K562 (cell line): ENCODE measurements around the gene STXBP6. TPM values are rescaled to one million over a fixed set of nuclear protein-coding genes. Genes with fewer than 3 reads are reported as not detected.

ENCODE experiments used
- ATAC-seq: fragments of 200-7000 bp; cut with Tn5 transposase; 3 replicates; pipeline ENCODE4 v1.9.1; 2020; ENCODE audit warnings: moderate library complexity
- BruUV-seq: library from RNA; stranded (reverse); fragments of 400-500 nt; replicated peaks from 2 replicates; lab custom pipeline; 2021; lab: Mats Ljungman, UMichigan
- CTCF ChIA-PET: fragments of 300-600 bp; formaldehyde crosslinking; extraction: SDS; loops from one replicate; lab custom pipeline; 2021; ENCODE audit warnings: low intra/inter-chr PET ratio; lab: Yijun Ruan, JAX
- POLR2A ChIA-PET: fragments of 300-600, 350-650 bp; sonication (Branson Sonifier 250); formaldehyde crosslinking; extraction: SDS; loops from one replicate; lab custom pipeline; 2021; ENCODE audit warnings: antibody characterized with exemption, inconsistent platforms; lab: Yijun Ruan, JAX
- DNase-seq, 4 experiments: peaks; one replicate each; pipeline versions ENCODE4 v3.0.0 to v3.0.0-alpha.2; 2011 to 2018; ENCODE audit warnings: low spot score in 3 of 4, mixed read lengths in 3 of 4; ENCODE audit errors: extremely low read depth in 1 of 4
- FAIRE-seq: peaks from 2 replicates; lab custom pipeline; 2011; peaks lifted over from hg19 to GRCh38; lab: Jason Lieb, UNC
- H2AFZ ChIP-seq: 2 replicates; pipeline ENCODE4 v1.6.0; 2011; ENCODE audit warnings: low read depth, low read length, control low read depth, inconsistent platforms
- H3K27ac ChIP-seq: fragments of 200-600 bp; 3 replicates; pipeline ENCODE4 v1.8.0; 2011; ENCODE audit warnings: low read depth, mild to moderate bottlenecking, control low read depth, inconsistent platforms, low read length, moderate library complexity, mixed read lengths; ENCODE audit errors: extremely low read depth
- H3K27me3 ChIP-seq, 2 experiments: fragments of 300-600 bp in 1 of 2; 2 replicates in 1 of 2; 3 replicates in 1 of 2; pipeline versions ENCODE4 v1.6.0 to v1.8.0; 2011; ENCODE audit warnings: inconsistent platforms in 2 of 2, low read length in 2 of 2, mild to moderate bottlenecking in 1 of 2, mixed read lengths in 1 of 2, moderate library complexity in 1 of 2; ENCODE audit not compliant: control insufficient read depth in 2 of 2, insufficient read depth in 2 of 2
- H3K36me3 ChIP-seq: fragments of 300-600 bp; 3 replicates; pipeline ENCODE4 v1.8.0; 2011; ENCODE audit warnings: mild to moderate bottlenecking, low read length, inconsistent platforms; ENCODE audit not compliant: control insufficient read depth, insufficient read depth
- H3K4me1 ChIP-seq, 2 experiments: fragments of 200-600 bp in 1 of 2; replicated peaks in 1 of 2; 2 replicates in 1 of 2; 3 replicates in 1 of 2; pipeline versions ENCODE4 v1.5.1 to v1.8.0; 2011; ENCODE audit warnings: inconsistent platforms in 2 of 2, low read length in 2 of 2, mild to moderate bottlenecking in 1 of 2, mixed read lengths in 1 of 2, moderate library complexity in 1 of 2; ENCODE audit not compliant: control insufficient read depth in 2 of 2, insufficient read depth in 2 of 2
- H3K4me2 ChIP-seq: 2 replicates; pipeline ENCODE4 v1.6.1; 2011; ENCODE audit warnings: low read length, control low read depth, inconsistent platforms, mixed read lengths; ENCODE audit not compliant: insufficient read depth
- H3K4me3 ChIP-seq: fragments of 200-600 bp; sonication (generic), shearing (Covaris generic); 2 replicates; pipeline ENCODE4 v1.5.1; 2016; ENCODE audit warnings: control low read depth, inconsistent platforms
- H3K79me2 ChIP-seq: fragments of 200-600 bp; 3 replicates; pipeline ENCODE4 v1.8.0; 2011; ENCODE audit warnings: low read length, inconsistent platforms; ENCODE audit not compliant: control insufficient read depth, insufficient read depth
- H3K9ac ChIP-seq, 2 experiments: 2 replicates each; pipeline versions ENCODE4 v1.6.0 to v1.6.1; 2011; ENCODE audit warnings: low read depth in 2 of 2, low read length in 2 of 2, control low read depth in 1 of 2, inconsistent platforms in 1 of 2, mild to moderate bottlenecking in 1 of 2, mixed read lengths in 1 of 2; ENCODE audit not compliant: insufficient read depth in 1 of 2
- H3K9me1 ChIP-seq: one replicate; pipeline ENCODE4 v1.6.0; 2011; ENCODE audit warnings: inconsistent platforms, mild to moderate bottlenecking, low read length, moderate library complexity; ENCODE audit not compliant: control insufficient read depth, insufficient read depth
- H3K9me3 ChIP-seq: replicated peaks from 2 replicates; pipeline ENCODE4 v1.5.1; 2011; ENCODE audit warnings: low read depth, low read length, inconsistent platforms; ENCODE audit not compliant: control insufficient read depth, insufficient read depth
- H4K20me1 ChIP-seq: replicated peaks from 2 replicates; pipeline ENCODE4 v1.6.1; 2011; ENCODE audit warnings: low read length, inconsistent platforms, mixed read lengths; ENCODE audit not compliant: control insufficient read depth, insufficient read depth
- ARID3B ChIP-seq: fragments of 250-450 bp; sonication (Bioruptor Pico); IDR thresholded peaks from 2 replicates; pipeline ENCODE4 v1.4.0; 2020; ENCODE audit warnings: borderline replicate concordance
- BHLHE40 ChIP-seq: IDR thresholded peaks from 2 replicates; pipeline ENCODE4 v1.6.1; 2011; ENCODE audit warnings: low read length, improper control_type of control experiment
- CHD1 ChIP-seq: fragments of 200-600 bp; sonication (generic); IDR thresholded peaks from one replicate; pipeline ENCODE4 v1.6.1; 2012; ENCODE audit warnings: mild to moderate bottlenecking, moderate library complexity, low read length, inconsistent platforms
- EZH2 ChIP-seq: IDR thresholded peaks from 2 replicates; pipeline ENCODE4 v1.6.1; 2012; ENCODE audit warnings: low read depth, mild to moderate bottlenecking, inconsistent platforms, low read length, borderline replicate concordance
- GTF3C2 ChIP-seq: IDR thresholded peaks from 3 replicates; pipeline ENCODE4 v1.6.1; 2011; ENCODE audit warnings: borderline replicate concordance, mild to moderate bottlenecking, moderate library complexity; ENCODE audit not compliant: insufficient read length; ENCODE audit errors: extremely low read depth
- HDAC8 ChIP-seq: fragments of 450-650 bp; IDR thresholded peaks from 2 replicates; pipeline ENCODE4 v1.6.1; 2016; ENCODE audit warnings: mild to moderate bottlenecking, missing genetic modification characterization, moderate library complexity, missing compliant biosample characterization
- MYBL2 ChIP-seq, 2 experiments: fragments of 450-650 bp in 1 of 2; sonication (generic) in 1 of 2; formaldehyde crosslinking in 1 of 2; IDR thresholded peaks; 2 replicates each; pipeline versions ENCODE4 v1.6.1 to v1.8.1; 2017 to 2022; ENCODE audit warnings: borderline replicate concordance in 1 of 2, inconsistent platforms in 1 of 2, low read depth in 1 of 2, mild to moderate bottlenecking in 1 of 2, missing genetic modification reagents in 1 of 2, moderate library complexity in 1 of 2
- MYC ChIP-seq, 2 experiments: fragments of 250-450 bp in 1 of 2; sonication (Bioruptor Pico) in 1 of 2; IDR thresholded peaks; 2 replicates each; pipeline versions ENCODE4 v1.5.1 to v1.6.1; 2012 to 2021; ENCODE audit warnings: low read depth in 2 of 2, borderline replicate concordance in 1 of 2, improper control_type of control experiment in 1 of 2, low read length in 1 of 2, mild to moderate bottlenecking in 1 of 2, moderate library complexity in 1 of 2
- PYGO2 ChIP-seq: fragments of 450-650 bp; IDR thresholded peaks from 2 replicates; pipeline ENCODE4 v1.6.1; 2016; ENCODE audit warnings: mild to moderate bottlenecking, missing genetic modification characterization, moderate library complexity, missing compliant biosample characterization
- STAT5B ChIP-seq: fragments of 250-450 bp; sonication (Bioruptor Pico); IDR thresholded peaks from 2 replicates; pipeline ENCODE4 v1.8.0; 2021; ENCODE audit warnings: mild to moderate bottlenecking, inconsistent platforms
- TAF1 ChIP-seq: IDR thresholded peaks from 2 replicates; pipeline ENCODE4 v1.6.1; 2011; ENCODE audit warnings: mild to moderate bottlenecking, low read length, moderate library complexity; ENCODE audit not compliant: insufficient read depth, control insufficient read depth, severe bottlenecking; ENCODE audit errors: extremely low read depth
- ZFX ChIP-seq: sonication (generic); formaldehyde crosslinking; IDR thresholded peaks from 2 replicates; pipeline ENCODE4 v1.8.0; 2022; ENCODE audit warnings: mild to moderate bottlenecking, missing genetic modification reagents, moderate library complexity
- ZNF57 ChIP-seq: fragments of 450-650 bp; formaldehyde crosslinking; IDR thresholded peaks from 2 replicates; pipeline ENCODE4 v1.4.0; 2020; ENCODE audit warnings: mild to moderate bottlenecking, moderate library complexity
- ZNF75A ChIP-seq: fragments of 450-650 bp; formaldehyde crosslinking; IDR thresholded peaks from 2 replicates; pipeline ENCODE4 v1.4.0; 2020; ENCODE audit warnings: mild to moderate bottlenecking
- ZNF76 ChIP-seq: fragments of 250-450 bp; sonication (Bioruptor Pico); IDR thresholded peaks from 2 replicates; pipeline ENCODE4 v1.4.0; 2020; ENCODE audit warnings: mild to moderate bottlenecking, moderate library complexity, borderline replicate concordance
- WGBS: fragments of 100-300 bp; shearing (Covaris generic); methylation state at CpG from one replicate; pipeline ENCODE4 v1.1.6; 2016; ENCODE audit warnings: low coverage, mixed read lengths; ENCODE audit not compliant: insufficient coverage; ENCODE audit errors: missing lambda C conversion rate; 5-methylcytosine and 5-hydroxymethylcytosine counted together
- in situ Hi-C: fragments of 300-500 bp; cut with MboI; formaldehyde crosslinking; loops from 4 replicates; pipeline ENCODE4 v1.15.0; 2018; ENCODE audit warnings: inconsistent platforms, mixed read lengths
- intact Hi-C: fragments of 100-400 bp; cut with micrococcal nuclease; formaldehyde crosslinking; loops from 2 replicates; pipeline ENCODE4 v1.14.2; 2022
- polyA plus RNA-seq, 8 experiments: library from polyadenylated mRNA; depleted of rRNA in 4 of 8; stranded (reverse) in 5 of 8; unstranded in 3 of 8; fragments of >200 nt; fragmentation: Nextera tagmentation in 2 of 8; fragmentation: Illumina TruSeq in 1 of 8; extraction: Ambion mirVana in 2 of 8; extraction: Trizol in 1 of 8; gene quantifications; 2 replicates each; pipeline versions ENCODE4 v1.2.1 to v1.2.3, GENCODE V29; 2011 to 2014; ENCODE audit warnings: inconsistent platforms in 1 of 8, missing spikeins in 1 of 8
- total RNA-seq, 7 experiments: library from RNA; depleted of rRNA in 6 of 7; stranded (reverse); fragments of >200 nt in 6 of 7; fragmentation: Illumina TruSeq in 2 of 7; extraction: Trizol in 2 of 7; gene quantifications; 2 replicates each; pipeline versions ENCODE4 v1.2.1 to v1.2.3, GENCODE V29; 2011 to 2021; ENCODE audit warnings: low replicate concordance in 1 of 7

STXBP6 gene
- total and polyA plus RNA-seq, 9 of the 15 experiments (the other 6 are each of a cell fraction or from before 2014, with no cell fraction given): 0.27 to 0.89 (median 0.59) TPM

GRCh38 chr14:24915403-24915921 lies 134.5 kb downstream of the STXBP6 start:
- Histone ChIP-seq H3K9ac (no peak overlapping the region), H4K20me1 (no peaks in the 10 kb centered on the region), H3K36me3 (no peaks in the 10 kb centered on the region), H3K4me3 (no peak overlapping the region), H3K9me3 (no peaks in the 10 kb centered on the region), H3K27ac (no peak overlapping the region), H3K4me1 (no peaks in the 10 kb centered on the region; a peak in 1 of 5 replicates), H2AFZ (no peak overlapping the region), H3K27me3 (no peaks in the 10 kb centered on the region), H3K79me2 (no peaks in the 10 kb centered on the region), H3K4me2 (no peak overlapping the region), H3K9me1 (no peaks in the 10 kb centered on the region)
- CTCF ChIA-PET: no interaction called here
- 0% methylated on average over 1 of the region's 1 CpG for WGBS
- FAIRE-seq (no peak), ATAC-seq (no peak), DNase-seq (no peak)
- POLR2A ChIA-PET: no interaction called here
- TF ChIP-seq HDAC8 (tag) (no peak), MYC (IDR thresholded peaks at IDR 0.05; ENCODE audit: low read depth, low read length) (no peak), MYC (CRISPR knock-in tag; IDR thresholded peaks at IDR 0.05; ENCODE audit: borderline replicate concordance, low read depth) (no peak), EZH2 (no peak), ZNF76 (CRISPR knock-in tag) (no peak), ZNF75A (CRISPR knock-in tag) (no peak), GTF3C2 (no peak), TAF1 (no peak), STAT5B (CRISPR knock-in tag) (no peak), ZNF57 (CRISPR knock-in tag) (no peak), ZFX (CRISPR knock-in tag) (no peak), PYGO2 (tag) (no peak), BHLHE40 (no peak), CHD1 (no peak), MYBL2 (IDR thresholded peaks at IDR 0.05; ENCODE audit: low read depth) (no peak), MYBL2 (CRISPR knock-in tag; IDR thresholded peaks at IDR 0.05; ENCODE audit: borderline replicate concordance) (no peak), ARID3B (CRISPR knock-in tag) (no peak)
- intact Hi-C loops: no loop called here
- BruUV-seq: no TSS peak
- in situ Hi-C loops: no loop called here
